GM21423 (cell line): ENCODE data around the gene CPT1B.
"Not testable (repeated sequence)": the region's sequence is repeated elsewhere in the genome, so short reads cannot be mapped to it uniquely, and the experiment has no call there.

Experiments
- ATAC-seq: cut with Tn5 transposase; IDR thresholded peaks from one replicate; pipeline ENCODE4 v1.9.1; 2021; ENCODE audit warnings: mild to moderate bottlenecking, moderate library complexity; ENCODE audit not compliant: unreplicated experiment

CPT1B gene

DNA sequence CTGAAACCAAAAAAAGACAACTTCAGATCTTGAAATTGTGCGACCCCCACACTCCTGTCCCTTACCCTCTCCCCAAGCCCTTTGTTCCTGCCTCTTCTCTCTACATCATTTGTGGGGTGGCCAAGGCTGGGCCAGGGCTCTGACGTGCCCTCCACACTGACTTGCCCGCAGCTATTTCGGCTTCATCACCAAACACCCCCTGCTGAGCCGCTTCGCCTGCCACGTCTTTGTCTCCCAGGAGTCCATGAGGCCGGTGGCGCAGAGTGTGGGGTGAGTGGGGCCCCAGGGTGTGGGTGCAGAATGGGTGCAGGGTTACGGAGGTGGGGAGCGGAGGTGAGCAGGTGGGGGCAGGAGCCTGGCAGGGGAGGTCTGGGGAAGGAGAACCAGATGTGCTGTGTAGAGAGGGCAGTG is 31.8 kb upstream of the CPT1B start:
- no peak for ATAC-seq

GRCh38 chr22:50609599-50609998 is 31.4 kb upstream of the CPT1B start:
- no peak for ATAC-seq

GRCh38 chr22:50608996-50609395 is 30.8 kb upstream of the CPT1B start:
- no peak for ATAC-seq

GRCh38 chr22:50608058-50608840 is 30.0 kb upstream of the CPT1B start:
- not testable (repeated sequence) for ATAC-seq

DNA sequence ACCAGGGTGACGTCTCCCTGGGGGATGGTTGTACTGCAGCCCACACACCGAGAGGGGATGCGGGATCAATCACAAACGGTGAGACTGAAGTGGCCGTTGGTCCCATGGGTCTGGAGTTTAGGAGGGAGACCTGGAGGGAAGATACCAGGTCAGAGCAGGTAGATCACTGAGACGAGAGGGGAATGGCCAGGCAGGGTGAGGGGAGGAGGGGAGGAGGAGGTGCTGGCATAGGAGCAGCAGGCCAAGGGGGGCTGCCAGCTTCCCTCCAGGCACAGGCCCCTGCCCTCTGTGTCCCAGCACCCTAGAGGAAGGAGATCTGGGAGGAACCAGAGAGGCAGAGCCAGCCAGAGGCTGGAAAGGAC is 29.4 kb upstream of the CPT1B start:
- ATAC-seq, result no peak

GRCh38 chr22:50606946-50607658 is 28.9 kb upstream of the CPT1B start:
- no peak for ATAC-seq

DNA sequence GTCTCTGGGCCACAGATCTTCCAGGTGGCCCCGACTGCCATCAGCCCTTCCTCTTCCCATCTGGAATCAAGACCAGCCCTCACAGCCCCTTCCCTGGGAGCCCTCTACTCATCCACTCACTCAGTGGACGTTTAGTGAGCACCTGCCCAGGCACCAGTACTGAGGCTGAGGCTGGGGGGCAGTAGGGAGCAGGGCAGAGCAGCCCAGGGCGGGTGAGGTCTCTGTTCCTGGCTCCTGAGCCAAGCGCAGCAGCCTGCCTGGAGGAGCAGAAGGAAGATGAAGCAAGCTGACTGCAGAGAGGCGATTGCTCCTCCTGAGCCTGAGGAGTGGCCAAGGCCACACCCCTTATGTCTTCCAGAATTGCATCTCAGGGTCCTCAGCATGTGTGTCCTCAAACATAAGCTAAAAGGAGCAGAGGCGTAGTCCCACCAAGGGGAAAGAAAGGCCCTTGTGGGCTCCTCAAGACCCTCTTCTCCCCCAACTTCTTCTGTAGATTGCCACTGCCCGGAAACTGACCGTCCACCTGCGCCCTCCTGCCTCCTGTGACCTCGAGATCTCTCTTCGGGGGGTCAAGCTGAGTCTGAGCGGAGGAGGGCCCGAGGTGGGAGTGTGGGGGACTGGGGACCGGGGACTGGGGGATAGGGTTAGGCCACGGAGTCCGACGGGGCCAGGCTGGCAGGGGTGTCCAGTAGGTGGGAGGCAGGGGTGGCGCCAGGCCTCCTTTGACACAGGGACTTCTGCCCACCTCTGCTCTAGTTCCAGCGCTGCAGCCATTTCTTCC is 28.1 kb upstream of the CPT1B start:
- no peak for ATAC-seq

- ATAC-seq, result no peak
Observed at GRCh38 chr22:50605613-50606074, 27.4 kb upstream of the CPT1B start.

DNA sequence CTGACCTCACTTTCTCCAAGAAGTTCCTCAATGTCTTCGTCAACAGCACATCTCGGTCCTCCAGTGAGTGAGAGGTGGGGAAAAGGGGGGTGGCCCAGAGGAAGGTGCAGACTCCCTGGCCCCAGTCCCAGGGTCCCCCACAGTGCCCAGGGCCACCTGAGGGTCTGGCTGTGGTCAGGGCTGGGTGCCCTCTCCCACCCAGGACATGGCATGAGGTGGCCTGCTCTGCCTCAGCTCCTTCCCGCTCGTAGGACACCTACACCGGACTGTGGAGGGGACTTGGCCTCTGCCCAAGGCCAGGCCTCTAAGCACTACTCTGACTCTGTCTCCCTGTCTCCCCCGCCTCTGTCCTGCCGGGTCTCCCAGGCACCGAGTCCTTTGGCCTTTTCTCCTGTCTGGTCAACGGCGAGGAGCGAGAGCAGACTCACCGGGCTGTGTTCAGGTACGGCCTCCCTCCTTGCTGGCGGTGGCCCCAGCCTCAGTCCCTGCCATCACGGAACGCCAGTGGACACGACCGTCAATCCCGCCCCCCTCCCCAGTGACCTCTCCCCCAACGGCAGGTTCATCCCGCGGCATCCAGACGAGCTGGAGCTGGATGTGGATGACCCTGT is 26.9 kb upstream of the CPT1B start:
- no peak for ATAC-seq

DNA sequence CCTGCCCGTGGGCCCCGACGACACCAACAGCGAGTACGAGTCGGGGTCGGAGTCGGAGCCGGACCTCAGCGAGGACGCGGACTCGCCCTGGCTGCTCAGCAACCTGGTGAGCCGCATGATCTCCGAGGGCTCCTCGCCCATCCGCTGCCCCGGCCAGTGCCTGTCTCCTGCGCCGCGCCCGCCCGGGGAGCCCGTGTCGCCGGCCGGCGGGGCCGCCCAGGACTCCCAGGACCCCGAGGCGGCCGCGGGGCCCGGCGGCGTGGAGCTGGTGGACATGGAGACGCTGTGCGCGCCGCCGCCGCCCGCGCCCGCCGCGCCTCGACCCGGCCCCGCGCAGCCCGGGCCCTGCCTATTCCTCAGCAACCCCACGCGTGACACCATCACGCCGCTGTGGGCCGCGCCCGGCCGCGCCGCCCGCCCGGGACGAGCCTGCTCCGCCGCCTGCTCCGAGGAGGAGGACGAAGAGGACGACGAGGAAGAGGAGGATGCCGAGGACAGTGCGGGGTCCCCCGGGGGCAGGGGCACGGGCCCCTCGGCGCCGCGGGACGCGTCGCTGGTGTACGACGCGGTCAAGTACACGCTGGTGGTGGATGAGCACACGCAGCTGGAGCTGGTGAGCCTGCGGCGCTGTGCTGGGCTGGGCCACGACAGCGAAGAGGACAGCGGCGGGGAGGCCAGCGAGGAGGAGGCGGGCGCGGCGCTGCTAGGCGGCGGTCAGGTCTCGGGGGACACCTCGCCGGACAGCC is 26.2 kb upstream of the CPT1B start:
- ATAC-seq, result no peak

DNA sequence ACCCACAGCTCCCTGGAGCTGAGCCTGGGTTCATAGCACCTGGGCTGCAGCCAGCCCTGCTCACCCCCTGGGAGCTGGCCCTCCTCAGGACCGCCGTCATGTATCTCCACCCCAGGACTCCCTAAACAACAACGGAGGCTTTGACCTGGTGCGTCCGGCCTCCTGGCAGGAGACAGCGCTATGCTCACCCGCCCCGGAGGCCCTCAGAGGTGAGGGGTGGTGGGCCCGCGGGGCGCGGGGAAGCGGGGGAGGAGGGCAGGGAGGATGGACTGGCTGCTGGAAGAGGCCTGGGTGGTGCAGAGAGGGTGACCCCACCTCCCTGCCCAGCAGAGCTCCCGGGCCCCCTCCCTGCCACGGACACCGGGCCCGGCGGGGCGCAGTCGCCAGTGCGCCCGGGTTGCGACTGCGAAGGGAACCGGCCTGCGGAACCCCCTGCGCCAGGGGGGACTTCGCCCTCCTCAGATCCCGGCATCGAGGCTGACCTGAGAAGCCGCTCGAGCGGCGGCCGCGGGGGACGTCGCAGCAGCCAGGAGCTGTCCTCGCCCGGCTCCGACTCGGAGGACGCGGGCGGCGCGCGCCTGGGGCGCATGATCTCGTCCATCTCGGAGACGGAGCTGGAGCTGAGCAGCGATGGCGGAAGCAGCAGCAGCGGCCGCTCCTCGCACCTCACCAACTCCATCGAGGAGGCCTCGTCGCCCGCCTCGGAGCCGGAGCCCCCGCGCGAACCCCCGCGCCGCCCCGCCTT is 25.5 kb upstream of the CPT1B start:
- ATAC-seq, result no peak

GRCh38 chr22:50602338-50602700 is 24.1 kb upstream of the CPT1B start:
- ATAC-seq, result no peak

DNA sequence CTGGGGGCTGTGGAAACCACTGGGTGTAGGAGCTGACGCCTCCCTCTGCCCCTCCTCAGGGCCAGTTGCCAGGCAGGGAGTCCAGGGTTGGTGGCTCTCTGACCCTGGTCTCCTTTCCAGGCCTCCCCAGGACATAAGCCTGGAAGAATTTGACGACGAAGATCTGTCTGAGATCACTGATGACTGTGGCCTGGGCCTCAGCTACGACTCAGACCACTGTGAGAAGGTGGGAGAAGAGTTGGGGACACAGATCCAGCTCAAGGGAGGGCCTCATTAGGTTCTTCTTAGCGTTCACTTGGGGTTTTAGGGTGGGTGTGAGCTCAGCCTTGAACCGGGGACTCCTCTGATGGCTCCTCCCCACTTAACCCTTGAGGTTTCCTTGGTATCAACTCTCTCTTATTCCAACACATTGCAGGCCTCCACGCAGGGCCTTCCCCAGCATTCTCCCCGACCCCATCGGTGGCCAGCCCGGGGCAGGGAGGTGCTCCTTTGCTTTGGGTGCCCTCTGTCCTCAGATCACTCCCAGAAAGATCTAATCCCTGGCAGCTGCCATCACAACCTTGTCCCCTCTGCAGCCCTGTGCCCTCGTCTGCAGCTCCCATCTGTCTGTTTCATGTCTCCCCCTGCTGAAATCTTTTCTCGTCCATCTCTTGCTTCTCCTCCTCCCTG is 23.6 kb upstream of the CPT1B start:
- no peak for ATAC-seq

DNA sequence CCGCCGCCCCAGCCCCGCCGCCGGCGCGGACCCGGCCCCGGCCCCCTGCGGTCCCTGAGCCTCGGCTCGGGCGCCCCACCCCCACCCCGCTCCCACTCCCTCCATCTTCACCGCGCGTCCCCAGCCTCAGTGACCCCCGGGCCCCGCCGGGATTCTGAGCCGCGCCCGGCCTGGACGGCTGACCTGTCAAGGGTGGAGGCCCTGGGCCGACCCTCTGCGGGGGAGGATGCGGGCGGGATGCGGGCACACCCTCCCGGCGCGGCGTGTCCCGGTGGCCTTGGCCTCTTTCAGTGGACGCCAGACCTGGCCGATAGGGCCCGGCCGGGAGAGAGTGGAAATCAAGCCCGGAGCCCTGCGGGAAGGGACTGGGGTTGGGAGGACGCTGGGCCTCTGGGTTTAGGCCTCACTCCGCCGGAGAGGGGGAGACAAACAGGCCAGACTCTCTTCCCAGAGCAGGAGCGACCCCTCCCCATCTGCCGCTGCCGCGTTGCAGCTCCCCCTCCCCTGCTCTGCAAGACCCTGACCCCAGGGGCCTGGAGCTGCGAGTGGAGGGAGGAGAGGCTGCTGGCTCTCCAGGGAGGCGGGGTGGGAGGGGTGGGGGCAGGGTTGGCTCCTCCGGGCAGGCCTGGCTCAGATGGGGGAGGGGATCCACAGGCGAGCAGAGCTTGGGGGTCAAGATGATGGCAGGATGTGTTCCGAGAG is 22.9 kb upstream of the CPT1B start:
- ATAC-seq, result no peak

- ATAC-seq, result no peak
Observed at GRCh38 chr22:50600538-50600937, 22.3 kb upstream of the CPT1B start, which contains the start of gene MAPK8IP2. TSS of gene MAPK8IP2 (plus strand) at chr22:50600793. CDS start at chr22:50600819, 26 bp downstream.

- ATAC-seq, result no peak
Observed at GRCh38 chr22:50599816-50600455, 21.7 kb upstream of the CPT1B start.

GRCh38 chr22:50597097-50597496 is 18.9 kb upstream of the CPT1B start:
- ATAC-seq, result no peak

DNA sequence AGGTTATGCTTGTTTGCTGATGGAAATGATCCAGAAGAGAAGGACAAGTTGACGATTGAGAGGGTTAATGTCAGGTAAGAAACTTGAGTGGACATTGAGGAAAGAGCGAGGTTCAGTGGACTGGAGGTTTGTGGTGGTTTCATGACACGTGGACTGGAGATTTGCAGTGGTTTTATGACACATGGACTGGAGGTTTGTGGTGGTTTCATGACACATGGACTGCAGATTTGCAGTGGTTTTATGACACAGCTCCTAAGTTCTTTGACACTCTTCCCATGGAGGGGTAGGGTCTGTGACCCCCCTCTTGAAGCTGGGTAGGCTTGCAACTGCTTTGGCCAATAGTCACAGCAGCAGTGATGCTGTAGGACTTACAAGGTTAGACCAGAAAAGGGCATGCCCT is 17.0 kb upstream of the CPT1B start:
- ATAC-seq, result no peak
